Astrocyte of the spinal cord (primary cell): ENCODE data around the gene SUSD4.
"Not testable (repeated sequence)": the region's sequence is repeated elsewhere in the genome, so short reads cannot be mapped to it uniquely, and the experiment has no call there.

Experiments
- DNase-seq: peaks from one replicate; pipeline ENCODE4 v3.0.0; 2011; ENCODE audit warnings: low read depth, low spot score
- H3K4me3 ChIP-seq: 2 replicates; pipeline ENCODE4 v1.5.1; 2011; ENCODE audit warnings: low read depth, mild to moderate bottlenecking, low read length, moderate library complexity
- in situ Hi-C: cut with HindIII; loops from 2 replicates; pipeline ENCODE4 v1.10.0; 2017; ENCODE audit warnings: low sequenced_read_pairs
- TF ChIP-seq, protein P1 (sequence below): IDR thresholded peaks from 2 replicates; pipeline ENCODE4 v1.5.1; 2012; ENCODE audit warnings: low read depth, mild to moderate bottlenecking, low read length, inconsistent platforms

SUSD4 gene

DNA sequence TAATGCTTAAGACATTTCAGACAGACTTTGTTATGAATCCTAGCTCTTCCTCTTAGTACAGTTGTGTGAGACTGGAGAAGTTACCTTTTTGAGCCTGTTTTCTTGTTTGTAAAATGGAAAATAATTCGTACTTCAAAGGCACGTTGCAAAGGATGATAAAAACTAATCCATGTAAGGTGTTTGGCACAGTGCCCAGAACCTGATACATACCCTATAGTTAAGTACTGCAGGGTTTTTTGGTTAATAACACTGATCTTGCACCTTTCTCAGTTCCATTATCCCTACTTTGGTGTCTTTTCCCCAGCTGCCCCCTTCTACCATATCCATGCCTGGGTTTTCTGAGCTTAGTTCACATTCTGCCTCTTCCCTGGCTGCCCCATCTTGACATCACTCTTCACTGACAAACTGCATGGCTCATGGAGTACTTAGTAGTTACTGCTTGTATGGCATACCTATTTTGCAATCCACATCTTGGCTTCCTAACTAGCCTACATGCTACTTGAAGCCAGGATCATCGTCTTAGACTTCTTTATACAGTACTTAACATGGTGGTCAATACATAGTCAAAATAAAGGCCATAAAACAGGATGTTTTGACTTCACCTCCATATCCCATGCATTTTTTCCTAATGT is 39.3 kb upstream of the SUSD4 start:
- no peak overlapping the region for H3K4me3 ChIP-seq
- in situ Hi-C loops = no loop called here
- peak; percentile 5 for DNase-seq
- TF ChIP-seq, protein P1, sequence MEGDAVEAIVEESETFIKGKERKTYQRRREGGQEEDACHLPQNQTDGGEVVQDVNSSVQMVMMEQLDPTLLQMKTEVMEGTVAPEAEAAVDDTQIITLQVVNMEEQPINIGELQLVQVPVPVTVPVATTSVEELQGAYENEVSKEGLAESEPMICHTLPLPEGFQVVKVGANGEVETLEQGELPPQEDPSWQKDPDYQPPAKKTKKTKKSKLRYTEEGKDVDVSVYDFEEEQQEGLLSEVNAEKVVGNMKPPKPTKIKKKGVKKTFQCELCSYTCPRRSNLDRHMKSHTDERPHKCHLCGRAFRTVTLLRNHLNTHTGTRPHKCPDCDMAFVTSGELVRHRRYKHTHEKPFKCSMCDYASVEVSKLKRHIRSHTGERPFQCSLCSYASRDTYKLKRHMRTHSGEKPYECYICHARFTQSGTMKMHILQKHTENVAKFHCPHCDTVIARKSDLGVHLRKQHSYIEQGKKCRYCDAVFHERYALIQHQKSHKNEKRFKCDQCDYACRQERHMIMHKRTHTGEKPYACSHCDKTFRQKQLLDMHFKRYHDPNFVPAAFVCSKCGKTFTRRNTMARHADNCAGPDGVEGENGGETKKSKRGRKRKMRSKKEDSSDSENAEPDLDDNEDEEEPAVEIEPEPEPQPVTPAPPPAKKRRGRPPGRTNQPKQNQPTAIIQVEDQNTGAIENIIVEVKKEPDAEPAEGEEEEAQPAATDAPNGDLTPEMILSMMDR = no peak

GRCh38 chr1:223402790-223403142 is 38.8 kb upstream of the SUSD4 start:
- in situ Hi-C loops = no loop called here
- H3K4me3 ChIP-seq = no peak overlapping the region
- no peak for DNase-seq
- TF ChIP-seq, protein P1 = no peak

GRCh38 chr1:223401873-223402789 is 38.2 kb upstream of the SUSD4 start:
- TF ChIP-seq, protein P1 = no peak
- DNase-seq = peak; percentile 73
- H3K4me3 ChIP-seq = no peak overlapping the region
- in situ Hi-C loops = no loop called here

- DNase-seq, H3K4me3 ChIP-seq, in situ Hi-C loops: not testable (repeated sequence)
These were observed 35.4 kb upstream of the SUSD4 start for GRCh38 chr1:223399393-223399792.

DNA sequence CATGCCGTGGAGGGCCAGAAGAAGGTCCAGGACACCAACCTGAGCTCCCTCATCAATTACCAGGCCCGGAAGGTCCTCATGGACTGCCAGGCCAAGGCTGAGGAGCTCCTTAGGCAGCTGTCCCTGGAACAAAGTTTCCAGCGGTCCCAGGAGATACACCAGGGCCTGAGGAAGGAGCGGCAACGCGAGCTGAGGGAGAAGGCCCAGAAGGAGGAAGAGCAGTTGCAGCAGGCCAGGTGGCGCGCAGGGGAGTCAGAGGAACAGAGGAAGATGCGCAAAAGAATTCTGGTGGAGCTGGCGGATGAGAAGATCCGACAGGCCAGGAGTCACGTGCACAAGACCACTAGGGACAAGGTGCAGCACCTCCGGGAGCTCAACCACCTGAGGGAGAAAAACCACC is 30.7 kb upstream of the SUSD4 start:
- TF ChIP-seq, protein P1 = no peak
- no peak overlapping the region for H3K4me3 ChIP-seq
- in situ Hi-C loops = no loop called here
- no peak for DNase-seq

DNA sequence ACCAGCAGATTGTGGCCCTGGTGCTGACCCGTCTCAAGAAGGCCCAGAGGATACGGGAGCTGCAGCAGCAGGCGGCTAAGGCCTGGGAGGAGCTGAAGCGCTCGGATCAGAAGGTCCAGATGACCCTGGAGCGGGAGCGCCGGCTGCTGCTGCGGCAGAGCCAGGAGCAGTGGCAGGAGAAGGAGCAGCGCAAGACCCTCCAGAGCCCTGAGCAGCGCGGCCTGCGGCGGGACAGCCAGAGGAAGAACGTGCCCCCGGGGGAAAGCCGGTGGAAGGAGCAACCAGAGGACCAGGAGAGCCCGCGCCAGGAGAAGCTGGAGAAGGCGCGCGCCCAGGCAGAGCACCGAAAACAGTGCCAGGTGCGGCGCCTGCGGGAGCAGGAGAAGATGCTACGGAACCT is 30.3 kb upstream of the SUSD4 start:
- in situ Hi-C loops = no loop called here
- H3K4me3 ChIP-seq = no peak overlapping the region
- TF ChIP-seq, protein P1 = no peak

More for the DNA sequence above, 30.3 kb upstream of the SUSD4 start:
- no peak for DNase-seq
